ENCODE results near the gene NPHP1. TPM values are rescaled to one million over a fixed set of nuclear protein-coding genes. Genes with fewer than 3 reads are reported as not detected.
"Not testable (repeated sequence)": the region's sequence is repeated elsewhere in the genome, so short reads cannot be mapped to it uniquely, and the experiment has no call there.

NPHP1 gene
- total RNA-seq, 1 experiment from 2014 or later: 4.7 TPM

GRCh38 chr2:110218889-110219288 lies 14.1 kb upstream of the NPHP1 start:
- H3K9ac ChIP-seq (ENCODE audit: low read length); H3K27me3 ChIP-seq (ENCODE audit: insufficient read depth, low read length); H3K4me3 ChIP-seq (replicated peaks in 1 of 2; ENCODE audit: low read depth in 1 of 2, low read length in 2 of 2); H3K79me2 ChIP-seq (ENCODE audit: insufficient read depth, low read length); H3K4me2 ChIP-seq (ENCODE audit: low read length); H3K27ac ChIP-seq (ENCODE audit: low read depth, low read length); CTCF ChIA-PET; H2AFZ ChIP-seq (ENCODE audit: low read depth, low read length, poor library complexity, severe bottlenecking); H3K4me1 ChIP-seq (ENCODE audit: control insufficient read depth in 1 of 2, insufficient read depth in 2 of 2, low read length in 2 of 2); H4K20me1 ChIP-seq (ENCODE audit: insufficient read depth); BruUV-seq (replicated peaks); ATAC-seq; intact Hi-C loops (cut with micrococcal nuclease); H3K9me2 ChIP-seq (ENCODE audit: insufficient read depth); POLR2A ChIA-PET; H3K36me3 ChIP-seq (ENCODE audit: control insufficient read depth in 1 of 2, insufficient read depth in 2 of 2, low read length in 2 of 2); RAD21 ChIA-PET (ENCODE audit: low non-redundant PET in 1 of 2, low total read pairs in 2 of 2, uncharacterized antibody in 2 of 2, unreplicated experiment in 2 of 2); DNase-seq (ENCODE audit: low read depth, low spot score); H3K9me3 ChIP-seq (ENCODE audit: control insufficient read depth in 1 of 2, insufficient read depth in 1 of 2, low read depth in 1 of 2, low read length in 2 of 2): not testable (repeated sequence)

GRCh38 chr2:110216803-110217202 lies 12.0 kb upstream of the NPHP1 start:
- H3K4me3 ChIP-seq (replicated peaks in 1 of 2; ENCODE audit: low read depth in 1 of 2, low read length in 2 of 2): no peak overlapping the region
- no peak overlapping the region for H2AFZ ChIP-seq (ENCODE audit: low read depth, low read length, poor library complexity, severe bottlenecking)
- DNase-seq (ENCODE audit: low read depth, low spot score) (no peak), ATAC-seq (no peak)
- H3K79me2 ChIP-seq (ENCODE audit: insufficient read depth, low read length): peaks cover 5% of the 10 kb centered on the region
- H4K20me1 ChIP-seq (ENCODE audit: insufficient read depth): no peaks in the 10 kb centered on the region
- no peaks in the 10 kb centered on the region; a peak in 1 of 4 replicates for H3K36me3 ChIP-seq (ENCODE audit: control insufficient read depth in 1 of 2, insufficient read depth in 2 of 2, low read length in 2 of 2)
- no peaks in the 10 kb centered on the region; a peak in 1 of 4 replicates for H3K9me3 ChIP-seq (ENCODE audit: control insufficient read depth in 1 of 2, insufficient read depth in 1 of 2, low read depth in 1 of 2, low read length in 2 of 2)
- no peak overlapping the region for H3K27ac ChIP-seq (ENCODE audit: low read depth, low read length)
- ChIA-PET POLR2A (no interaction called here), CTCF (no interaction called here), RAD21 (ENCODE audit: low non-redundant PET in 1 of 2, low total read pairs in 2 of 2, uncharacterized antibody in 2 of 2, unreplicated experiment in 2 of 2) (no interaction called here)
- no TSS peak for BruUV-seq (replicated peaks)
- intact Hi-C loops (cut with micrococcal nuclease): no loop called here
- H3K27me3 ChIP-seq (ENCODE audit: insufficient read depth, low read length): no peaks in the 10 kb centered on the region
- no peaks in the 10 kb centered on the region for H3K9me2 ChIP-seq (ENCODE audit: insufficient read depth)
- H3K4me1 ChIP-seq (ENCODE audit: control insufficient read depth in 1 of 2, insufficient read depth in 2 of 2, low read length in 2 of 2): peaks cover 2 to 3% of the 10 kb centered on the region in 2 experiments; a peak in 2 of 4 replicates
- no peak overlapping the region for H3K9ac ChIP-seq (ENCODE audit: low read length)
- no peak overlapping the region for H3K4me2 ChIP-seq (ENCODE audit: low read length)
- TF ChIP-seq SRF (IDR thresholded peaks at IDR 0.05; ENCODE audit: low read depth) (no peak), RAD21 (IDR thresholded peaks at IDR 0.05; ENCODE audit: low read depth) (no peak), SP1 (IDR thresholded peaks at IDR 0.05; ENCODE audit: low read depth) (no peak), ZNF274 (IDR thresholded peaks at IDR 0.05; ENCODE audit: low read depth, low read length) (no peak), ZFX (IDR thresholded peaks at IDR 0.05) (no peak), EZH2phosphoT487 (IDR thresholded peaks at IDR 0.05; ENCODE audit: borderline replicate concordance) (no peak), SIN3A (IDR thresholded peaks at IDR 0.05; ENCODE audit: low read depth) (no peak), EZH2 (IDR thresholded peaks at IDR 0.05) (no peak), ELF1 (IDR thresholded peaks at IDR 0.05; ENCODE audit: borderline replicate concordance, low read depth) (no peak), ZBTB33 (IDR thresholded peaks at IDR 0.05; ENCODE audit: extremely low read depth, insufficient replicate concordance, low read length) (no peak), JUND (IDR thresholded peaks at IDR 0.05) (no peak), ATF3 (IDR thresholded peaks at IDR 0.05) (no peak), CEBPB (IDR thresholded peaks at IDR 0.05; ENCODE audit: low read depth) (no peak), YY1 (IDR thresholded peaks at IDR 0.05; ENCODE audit: extremely low read depth, insufficient replicate concordance, low read depth, low read length) (no peak), MAX (IDR thresholded peaks at IDR 0.05) (no peak), EGR1 (IDR thresholded peaks at IDR 0.05; ENCODE audit: low read depth) (no peak), FOSL1 (IDR thresholded peaks at IDR 0.05; ENCODE audit: low read depth) (no peak), REST (IDR thresholded peaks at IDR 0.05; ENCODE audit: low read depth) (no peak)
